ENCODE results near the gene FOLR3.

DNA sequence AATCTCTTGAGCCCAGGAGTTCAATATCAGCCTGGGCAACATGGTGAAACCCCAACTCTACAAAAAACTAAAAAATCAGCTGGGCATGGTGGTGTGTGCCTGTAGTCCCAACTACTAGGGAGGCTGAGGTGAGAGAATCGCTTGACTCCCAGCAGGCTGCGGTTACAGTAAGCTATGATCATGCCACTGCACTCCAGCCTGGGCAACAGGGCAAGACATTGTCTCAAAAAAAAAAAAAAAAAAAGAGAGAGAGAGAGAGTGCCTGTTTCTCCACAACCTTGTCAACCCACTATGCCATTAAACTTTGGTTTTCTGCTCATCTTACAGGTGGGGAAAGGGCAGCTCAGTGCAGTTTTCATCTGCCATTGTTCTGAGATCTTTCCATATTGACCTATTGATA, 5.1 kb downstream of the FOLR3 start:
- no peak for TF ChIP-seq POLR2A (IDR thresholded peaks at IDR 0.05; ENCODE audit: extremely low read depth, insufficient read length)
- TF ChIP-seq, protein P1, sequence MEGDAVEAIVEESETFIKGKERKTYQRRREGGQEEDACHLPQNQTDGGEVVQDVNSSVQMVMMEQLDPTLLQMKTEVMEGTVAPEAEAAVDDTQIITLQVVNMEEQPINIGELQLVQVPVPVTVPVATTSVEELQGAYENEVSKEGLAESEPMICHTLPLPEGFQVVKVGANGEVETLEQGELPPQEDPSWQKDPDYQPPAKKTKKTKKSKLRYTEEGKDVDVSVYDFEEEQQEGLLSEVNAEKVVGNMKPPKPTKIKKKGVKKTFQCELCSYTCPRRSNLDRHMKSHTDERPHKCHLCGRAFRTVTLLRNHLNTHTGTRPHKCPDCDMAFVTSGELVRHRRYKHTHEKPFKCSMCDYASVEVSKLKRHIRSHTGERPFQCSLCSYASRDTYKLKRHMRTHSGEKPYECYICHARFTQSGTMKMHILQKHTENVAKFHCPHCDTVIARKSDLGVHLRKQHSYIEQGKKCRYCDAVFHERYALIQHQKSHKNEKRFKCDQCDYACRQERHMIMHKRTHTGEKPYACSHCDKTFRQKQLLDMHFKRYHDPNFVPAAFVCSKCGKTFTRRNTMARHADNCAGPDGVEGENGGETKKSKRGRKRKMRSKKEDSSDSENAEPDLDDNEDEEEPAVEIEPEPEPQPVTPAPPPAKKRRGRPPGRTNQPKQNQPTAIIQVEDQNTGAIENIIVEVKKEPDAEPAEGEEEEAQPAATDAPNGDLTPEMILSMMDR (IDR thresholded peaks at IDR 0.05; ENCODE audit: low read depth, low read length), result no peak
- TF ChIP-seq, protein P2, sequence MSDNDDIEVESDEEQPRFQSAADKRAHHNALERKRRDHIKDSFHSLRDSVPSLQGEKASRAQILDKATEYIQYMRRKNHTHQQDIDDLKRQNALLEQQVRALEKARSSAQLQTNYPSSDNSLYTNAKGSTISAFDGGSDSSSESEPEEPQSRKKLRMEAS (IDR thresholded peaks at IDR 0.05; ENCODE audit: low read depth, low read length), result no peak

Measured in NB4 (cell line).